Mucosa of descending colon (tissue), 3 donors: Measurements from ENCODE around the gene XIST. TPM values are rescaled to one million over a fixed set of nuclear protein-coding genes. Genes with fewer than 3 reads are reported as not detected.
"Not testable (repeated sequence)": the region's sequence is repeated elsewhere in the genome, so short reads cannot be mapped to it uniquely, and the experiment has no call there.

Source experiments
- ATAC-seq: fragments of 200-7000 bp; cut with Tn5 transposase; one replicate; pipeline ENCODE4 v1.9.1; 2020; ENCODE audit warnings: mild to moderate bottlenecking, moderate library complexity
- DNase-seq, 3 donors: peaks; one replicate each; pipeline ENCODE4 v3.0.0-alpha.2; 2020
- H3K36me3 ChIP-seq: fragments of 200-600 bp; one replicate; pipeline ENCODE4 v1.8.0; 2021; ENCODE audit warnings: low read depth, mild to moderate bottlenecking
- H3K4me1 ChIP-seq: fragments of 200-600 bp; one replicate; pipeline ENCODE4 v1.8.0; 2021; ENCODE audit warnings: low read depth, mild to moderate bottlenecking
- H3K4me3 ChIP-seq: fragments of 200-600 bp; one replicate; pipeline ENCODE4 v1.8.0; 2021; ENCODE audit warnings: mild to moderate bottlenecking
- H3K9me3 ChIP-seq: fragments of 200-600 bp; one replicate; pipeline ENCODE4 v1.8.0; 2021; ENCODE audit warnings: mild to moderate bottlenecking
- intact Hi-C, 2 donors: fragments of 100-400 bp; cut with DNase I in 1 of 2; cut with micrococcal nuclease in 1 of 2; formaldehyde crosslinking; loops; one replicate each; pipeline versions ENCODE4 v1.11.0 to v1.11.1; 2022; cut with DNase I, micrococcal nuclease
- long read RNA-seq, 2 donors: library from polyadenylated mRNA; unstranded; transcript quantifications; one replicate each; pipeline ENCODE4 v2.0.0, GENCODE V29; 2019 to 2021
- total RNA-seq, 3 donors: library from RNA; stranded (reverse); fragmentation: NEBNext Ultra II Directional in 2 of 3; extraction: Animal tissue kit (Norgen Biotek cat#: 25700) in 2 of 3; gene quantifications; one replicate each; pipeline versions ENCODE4 v1.2.1 to v1.2.4, GENCODE V29; 2021 to 2023
- TF ChIP-seq, protein P1 (sequence below): fragments of 200-600 bp; IDR thresholded peaks from one replicate; pipeline ENCODE4 v1.8.0; 2022; ENCODE audit warnings: antibody characterized with exemption, mild to moderate bottlenecking
- donor health status: DM: no; HTN: no; CAD: no; lungs with moderate emphysema.
- donor health status: DM: no; HTN: no; CAD: no.
- donor health status: DM: no; HTN: yes; CAD: no.

XIST gene
- 100 to 1,000 TPM in 1 of 3 donors, 1 to 10 TPM in 2; 1.1 to 231 (median 3.3) TPM for total RNA-seq
- long read RNA-seq, donor 1, partial matches to known transcripts, result 2 of 2 reads
- long read RNA-seq, donor 1, other reads (novel, unspliced or antisense), result 0 of 2 reads
- long read RNA-seq, donor 2, partial matches to known transcripts, result 0 of 3 reads
- long read RNA-seq, donor 2, other reads (novel, unspliced or antisense), result 3 of 3 reads

DNA sequence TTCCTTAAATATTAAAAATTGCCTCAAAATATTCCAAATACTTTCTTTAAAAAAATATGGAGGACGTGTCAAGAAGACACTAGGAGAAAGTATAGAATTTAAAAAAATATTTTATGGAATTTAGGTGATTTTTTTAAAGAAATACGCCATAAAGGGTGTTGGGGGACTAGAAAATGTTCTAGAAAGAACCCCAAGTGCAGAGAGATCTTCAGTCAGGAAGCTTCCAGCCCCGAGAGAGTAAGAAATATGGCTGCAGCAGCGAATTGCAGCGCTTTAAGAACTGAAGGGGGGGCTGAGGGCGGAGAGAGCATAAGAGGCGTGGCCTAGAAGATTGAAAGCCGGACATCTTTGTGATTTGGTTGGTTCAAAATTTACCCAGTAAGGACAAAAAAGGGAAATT is at the start of gene XIST:
Gene XIST, minus strand, starts transcription at position 248 of the 400 bp plus-strand sequence.
- Histone ChIP-seq H3K9me3 (no peaks in the 10 kb centered on the region), H3K36me3 (no peaks in the 10 kb centered on the region), H3K4me3 (no peak within 1 kb of the TSS), H3K4me1 (no peaks in the 10 kb centered on the region)
- ATAC-seq, result peak; percentile 57
- peak in 1 of 3 donors; percentile 63 for DNase-seq
- intact Hi-C loops, result loop anchor here (10.0 kb wide), 2 partner anchors 172 to 492 kb away; no protein-coding TSS in a partner anchor
- TF ChIP-seq, protein P1, sequence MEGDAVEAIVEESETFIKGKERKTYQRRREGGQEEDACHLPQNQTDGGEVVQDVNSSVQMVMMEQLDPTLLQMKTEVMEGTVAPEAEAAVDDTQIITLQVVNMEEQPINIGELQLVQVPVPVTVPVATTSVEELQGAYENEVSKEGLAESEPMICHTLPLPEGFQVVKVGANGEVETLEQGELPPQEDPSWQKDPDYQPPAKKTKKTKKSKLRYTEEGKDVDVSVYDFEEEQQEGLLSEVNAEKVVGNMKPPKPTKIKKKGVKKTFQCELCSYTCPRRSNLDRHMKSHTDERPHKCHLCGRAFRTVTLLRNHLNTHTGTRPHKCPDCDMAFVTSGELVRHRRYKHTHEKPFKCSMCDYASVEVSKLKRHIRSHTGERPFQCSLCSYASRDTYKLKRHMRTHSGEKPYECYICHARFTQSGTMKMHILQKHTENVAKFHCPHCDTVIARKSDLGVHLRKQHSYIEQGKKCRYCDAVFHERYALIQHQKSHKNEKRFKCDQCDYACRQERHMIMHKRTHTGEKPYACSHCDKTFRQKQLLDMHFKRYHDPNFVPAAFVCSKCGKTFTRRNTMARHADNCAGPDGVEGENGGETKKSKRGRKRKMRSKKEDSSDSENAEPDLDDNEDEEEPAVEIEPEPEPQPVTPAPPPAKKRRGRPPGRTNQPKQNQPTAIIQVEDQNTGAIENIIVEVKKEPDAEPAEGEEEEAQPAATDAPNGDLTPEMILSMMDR, result no peak

DNA sequence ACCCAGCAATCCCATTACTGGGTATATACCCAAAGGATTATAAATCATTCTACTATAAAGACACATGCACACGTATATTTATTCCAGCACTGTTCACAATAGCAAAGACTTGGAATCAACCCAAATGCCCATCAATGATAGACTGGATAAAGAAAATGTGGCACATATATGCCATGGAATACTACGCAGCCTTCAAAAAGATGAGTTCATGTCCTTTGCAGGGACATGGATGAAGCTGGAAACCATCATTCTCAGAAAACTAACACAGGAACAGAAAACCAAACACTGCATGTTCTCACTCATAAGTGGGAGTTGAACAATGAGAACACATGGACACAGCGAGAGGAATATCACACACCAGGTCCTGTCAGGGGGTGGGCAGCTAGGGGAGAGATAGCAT is 45.8 kb upstream of the XIST start:
- H3K4me1 ChIP-seq, DNase-seq, ATAC-seq, intact Hi-C loops, H3K36me3 ChIP-seq, H3K4me3 ChIP-seq, H3K9me3 ChIP-seq: not testable (repeated sequence)

DNA sequence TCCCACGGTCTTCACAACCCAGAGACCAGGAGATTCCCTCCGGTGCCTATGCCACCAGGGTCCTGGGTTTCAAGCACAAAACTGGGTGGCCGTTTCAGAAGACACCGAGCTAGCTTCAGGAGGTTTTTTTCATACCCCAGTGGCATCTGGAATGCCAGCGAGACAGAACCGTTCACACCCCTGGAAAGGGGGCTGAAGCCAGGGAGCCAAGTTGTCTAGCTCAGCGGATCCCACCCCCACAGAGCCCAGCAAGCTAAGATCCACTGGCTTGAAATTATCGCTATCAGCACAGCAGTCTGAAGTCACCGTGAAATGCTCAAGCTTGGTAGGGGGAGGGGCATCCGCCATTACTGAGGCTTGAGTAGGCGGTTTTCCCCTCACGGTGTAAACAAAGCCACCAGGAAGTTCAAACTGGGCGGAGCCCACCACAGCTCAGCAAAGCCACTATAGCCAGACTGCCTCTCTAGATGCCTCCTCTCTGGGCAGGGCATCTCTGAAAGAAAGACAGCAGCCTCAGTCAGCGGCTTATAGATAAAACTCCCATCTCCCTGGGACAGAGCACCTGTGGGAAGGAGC is 40.1 kb upstream of the XIST start:
- H3K4me1 ChIP-seq, DNase-seq, H3K9me3 ChIP-seq, H3K36me3 ChIP-seq, H3K4me3 ChIP-seq, ATAC-seq, intact Hi-C loops: not testable (repeated sequence)

DNA sequence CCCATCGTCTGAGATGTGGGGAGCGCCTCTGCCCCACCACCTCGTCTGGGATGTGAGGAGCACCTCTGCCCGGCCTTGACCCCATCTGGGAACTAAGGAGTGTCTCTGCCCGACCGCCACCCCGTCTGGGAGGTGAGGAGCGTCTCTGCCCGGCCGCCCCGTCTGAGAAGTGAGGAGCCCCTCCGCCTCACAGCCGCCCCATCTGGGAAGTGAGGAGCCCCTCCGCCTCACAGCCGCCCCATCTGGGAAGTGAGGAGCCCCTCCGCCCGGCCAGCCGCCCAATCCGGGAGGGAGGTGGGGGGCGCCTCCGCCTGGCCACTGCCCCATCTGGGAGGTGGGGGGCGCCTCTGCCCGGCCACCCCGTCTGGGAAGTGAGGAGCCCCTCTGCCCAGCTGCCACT is 29.7 kb upstream of the XIST start:
- intact Hi-C loops, H3K4me1 ChIP-seq, DNase-seq: not testable (repeated sequence)

DNA sequence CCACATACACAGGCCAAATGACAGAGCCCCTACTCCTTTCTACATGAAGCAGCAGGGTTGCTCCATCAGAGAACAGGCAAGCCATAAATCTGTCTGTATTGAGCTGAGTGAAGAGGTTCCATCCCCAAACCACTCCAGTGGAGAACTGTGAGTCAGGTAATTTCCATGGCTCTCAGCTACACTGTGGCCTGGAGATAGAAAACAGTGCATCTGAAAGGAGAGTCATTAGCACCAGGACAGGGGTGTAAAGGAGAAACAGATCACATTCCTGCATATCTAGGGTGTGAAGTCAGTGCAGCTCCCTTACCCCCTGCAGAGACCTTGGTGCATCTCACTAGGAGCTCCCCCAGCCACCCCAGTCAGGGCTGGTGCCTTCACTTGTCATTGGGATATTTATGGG is 25.2 kb upstream of the XIST start:
- Histone ChIP-seq H3K36me3 (no peaks in the 10 kb centered on the region), H3K4me3 (no peak overlapping the region), H3K4me1 (no peaks in the 10 kb centered on the region), H3K9me3 (peaks cover 6% of the 10 kb centered on the region)
- DNase-seq, result no peak
- intact Hi-C loops, result no loop called here
- ATAC-seq, result no peak
- TF ChIP-seq, protein P1, result no peak

More for the DNA sequence above, 29.7 kb upstream of the XIST start:
- not testable (repeated sequence) for H3K4me3 ChIP-seq, H3K36me3 ChIP-seq, H3K9me3 ChIP-seq, ATAC-seq

DNA sequence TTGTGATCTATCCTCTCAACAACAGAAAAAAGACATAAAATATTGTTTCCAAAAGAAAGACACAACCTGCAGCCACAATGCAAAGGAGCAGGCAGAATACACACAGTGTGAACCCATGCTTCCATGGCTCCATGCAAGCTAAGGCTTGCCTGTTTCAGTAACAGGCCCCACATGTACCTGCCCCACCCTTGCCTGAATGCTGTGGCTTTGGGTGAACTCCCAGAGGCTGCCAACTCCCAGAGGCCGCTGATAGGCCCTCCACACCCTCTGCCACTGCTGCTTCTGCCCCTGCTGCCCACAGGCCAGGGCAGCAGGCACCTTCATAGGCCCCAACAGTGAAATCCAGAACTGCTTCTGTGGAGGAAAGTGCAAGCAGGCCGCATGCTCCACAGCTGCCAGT is 24.4 kb upstream of the XIST start:
- DNase-seq (no peak), ATAC-seq (peak; percentile 16)
- H3K4me1 ChIP-seq, result no peaks in the 10 kb centered on the region
- TF ChIP-seq, protein P1, result no peak
- H3K4me3 ChIP-seq, result no peak overlapping the region
- no peaks in the 10 kb centered on the region for H3K36me3 ChIP-seq
- H3K9me3 ChIP-seq, result peaks cover 6% of the 10 kb centered on the region
- intact Hi-C loops, result no loop called here

DNA sequence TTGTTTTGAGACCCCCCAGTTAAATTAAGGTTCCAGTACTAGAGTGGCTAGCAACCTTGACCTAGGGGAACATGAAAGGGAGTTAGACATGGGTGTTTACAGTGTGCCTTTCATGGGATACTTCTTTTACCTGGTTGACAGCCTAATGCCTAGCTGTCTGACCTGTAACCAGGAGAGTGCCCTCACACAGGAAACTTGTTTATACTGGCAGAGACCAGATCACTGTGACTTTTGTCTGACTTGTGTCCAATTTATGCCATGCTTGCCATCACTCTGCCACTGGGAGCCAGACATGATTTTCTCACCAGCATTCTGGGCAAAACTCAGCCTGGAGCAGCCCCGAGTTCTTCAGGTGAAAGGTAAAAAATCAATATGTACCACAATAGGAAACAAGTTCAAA is 16.4 kb upstream of the XIST start:
- Histone ChIP-seq H3K4me1 (no peaks in the 10 kb centered on the region), H3K36me3 (no peaks in the 10 kb centered on the region), H3K9me3 (no peaks in the 10 kb centered on the region), H3K4me3 (no peak overlapping the region)
- intact Hi-C loops, result no loop called here
- ATAC-seq (no peak), DNase-seq (no peak)
- TF ChIP-seq, protein P1, result no peak
